ENCODE results near the gene XIRP2. TPM values are rescaled to one million over a fixed set of nuclear protein-coding genes. Genes with fewer than 3 reads are reported as not detected.

XIRP2 gene
- total and polyA plus RNA-seq, 2 of the 4 experiments (the other 2 are of a cell fraction): 0.05 to 0.18 TPM

DNA sequence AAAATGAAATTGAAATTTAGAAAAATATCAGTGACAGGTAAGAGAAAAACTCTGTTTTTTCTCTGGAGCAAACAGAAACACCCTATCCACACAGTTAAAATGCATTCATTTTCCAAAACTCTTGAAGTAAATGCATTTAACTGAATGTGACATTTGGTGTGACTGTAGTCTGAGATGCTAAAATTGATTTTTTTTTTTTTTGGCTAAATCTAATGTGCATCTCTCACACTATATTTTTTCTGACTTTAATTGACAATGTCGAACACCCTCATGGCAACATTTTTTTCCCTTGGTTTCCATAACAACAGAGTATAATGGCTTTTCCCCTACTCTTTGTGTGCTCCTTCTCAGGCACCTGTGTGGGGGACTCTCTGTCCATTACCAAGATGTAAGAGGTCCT, 366.4 kb downstream of the XIRP2 start:
- H4K91ac ChIP-seq (ENCODE audit: insufficient read depth, low read depth, low read length): no peak overlapping the region
- no peak overlapping the region for H4K5ac ChIP-seq (ENCODE audit: low read depth, low read length)
- H3K9me3 ChIP-seq (ENCODE audit: control insufficient read depth, insufficient read depth, low read length): no peaks in the 10 kb centered on the region
- WGBS, 2 experiments (ENCODE audit: extremely low coverage in 2 of 2, insufficient read length in 1 of 2): no CpG with 5 or more reads among the region's 1 CpG
- no peak overlapping the region for H3K4ac ChIP-seq (ENCODE audit: low read depth, low read length)
- no peak overlapping the region for H2BK120ac ChIP-seq (ENCODE audit: low read depth, low read length)
- no peak overlapping the region for H2BK5ac ChIP-seq (ENCODE audit: low read depth, low read length, poor library complexity, severe bottlenecking)
- no peak overlapping the region for H3K9ac ChIP-seq (ENCODE audit: low read depth, low read length)
- H3K9me1 ChIP-seq (ENCODE audit: insufficient read depth, low read length): no peaks in the 10 kb centered on the region
- TF ChIP-seq RCOR1 (IDR thresholded peaks at IDR 0.05; ENCODE audit: insufficient replicate concordance, low read length): no peak
- TF ChIP-seq RFX5 (IDR thresholded peaks at IDR 0.05; ENCODE audit: low read depth, low read length): no peak
- TF ChIP-seq CHD1 (IDR thresholded peaks at IDR 0.05; ENCODE audit: low read depth, low read length): no peak
- no peak for TF ChIP-seq FOS (IDR thresholded peaks at IDR 0.05; ENCODE audit: low read depth, low read length)
- TF ChIP-seq NFE2L2 (IDR thresholded peaks at IDR 0.05; ENCODE audit: low read depth, low read length): no peak
- TF ChIP-seq BHLHE40 (IDR thresholded peaks at IDR 0.05; ENCODE audit: low read depth, low read length): no peak
- no peak for TF ChIP-seq CEBPB (IDR thresholded peaks at IDR 0.05; ENCODE audit: low read depth, low read length)
- TF ChIP-seq MXI1 (IDR thresholded peaks at IDR 0.05; ENCODE audit: borderline replicate concordance, low read depth, low read length): no peak
- TF ChIP-seq, protein P1, sequence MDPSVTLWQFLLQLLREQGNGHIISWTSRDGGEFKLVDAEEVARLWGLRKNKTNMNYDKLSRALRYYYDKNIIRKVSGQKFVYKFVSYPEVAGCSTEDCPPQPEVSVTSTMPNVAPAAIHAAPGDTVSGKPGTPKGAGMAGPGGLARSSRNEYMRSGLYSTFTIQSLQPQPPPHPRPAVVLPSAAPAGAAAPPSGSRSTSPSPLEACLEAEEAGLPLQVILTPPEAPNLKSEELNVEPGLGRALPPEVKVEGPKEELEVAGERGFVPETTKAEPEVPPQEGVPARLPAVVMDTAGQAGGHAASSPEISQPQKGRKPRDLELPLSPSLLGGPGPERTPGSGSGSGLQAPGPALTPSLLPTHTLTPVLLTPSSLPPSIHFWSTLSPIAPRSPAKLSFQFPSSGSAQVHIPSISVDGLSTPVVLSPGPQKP (IDR thresholded peaks at IDR 0.05; ENCODE audit: borderline replicate concordance, low read depth, low read length): no peak
- TF ChIP-seq, protein P2, sequence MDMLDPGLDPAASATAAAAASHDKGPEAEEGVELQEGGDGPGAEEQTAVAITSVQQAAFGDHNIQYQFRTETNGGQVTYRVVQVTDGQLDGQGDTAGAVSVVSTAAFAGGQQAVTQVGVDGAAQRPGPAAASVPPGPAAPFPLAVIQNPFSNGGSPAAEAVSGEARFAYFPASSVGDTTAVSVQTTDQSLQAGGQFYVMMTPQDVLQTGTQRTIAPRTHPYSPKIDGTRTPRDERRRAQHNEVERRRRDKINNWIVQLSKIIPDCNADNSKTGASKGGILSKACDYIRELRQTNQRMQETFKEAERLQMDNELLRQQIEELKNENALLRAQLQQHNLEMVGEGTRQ (IDR thresholded peaks at IDR 0.05; ENCODE audit: low read depth, low read length): no peak
- TF ChIP-seq MAFK (IDR thresholded peaks at IDR 0.05; ENCODE audit: low read depth, low read length): no peak
- TF ChIP-seq SMC3 (IDR thresholded peaks at IDR 0.05; ENCODE audit: low read depth, low read length): no peak
- TF ChIP-seq POLR2A (IDR thresholded peaks at IDR 0.05; ENCODE audit: low read depth, low read length): no peak
- no peak for TF ChIP-seq RAD21 (IDR thresholded peaks at IDR 0.05; ENCODE audit: low read length)
- TF ChIP-seq, protein P3, sequence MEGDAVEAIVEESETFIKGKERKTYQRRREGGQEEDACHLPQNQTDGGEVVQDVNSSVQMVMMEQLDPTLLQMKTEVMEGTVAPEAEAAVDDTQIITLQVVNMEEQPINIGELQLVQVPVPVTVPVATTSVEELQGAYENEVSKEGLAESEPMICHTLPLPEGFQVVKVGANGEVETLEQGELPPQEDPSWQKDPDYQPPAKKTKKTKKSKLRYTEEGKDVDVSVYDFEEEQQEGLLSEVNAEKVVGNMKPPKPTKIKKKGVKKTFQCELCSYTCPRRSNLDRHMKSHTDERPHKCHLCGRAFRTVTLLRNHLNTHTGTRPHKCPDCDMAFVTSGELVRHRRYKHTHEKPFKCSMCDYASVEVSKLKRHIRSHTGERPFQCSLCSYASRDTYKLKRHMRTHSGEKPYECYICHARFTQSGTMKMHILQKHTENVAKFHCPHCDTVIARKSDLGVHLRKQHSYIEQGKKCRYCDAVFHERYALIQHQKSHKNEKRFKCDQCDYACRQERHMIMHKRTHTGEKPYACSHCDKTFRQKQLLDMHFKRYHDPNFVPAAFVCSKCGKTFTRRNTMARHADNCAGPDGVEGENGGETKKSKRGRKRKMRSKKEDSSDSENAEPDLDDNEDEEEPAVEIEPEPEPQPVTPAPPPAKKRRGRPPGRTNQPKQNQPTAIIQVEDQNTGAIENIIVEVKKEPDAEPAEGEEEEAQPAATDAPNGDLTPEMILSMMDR (conservative IDR thresholded peaks at IDR 0.05; ENCODE audit: low read depth, low read length): no peak
- TF ChIP-seq MAZ (IDR thresholded peaks at IDR 0.05; ENCODE audit: borderline replicate concordance, low read depth, low read length): no peak
- H3K79me1 ChIP-seq (ENCODE audit: low read depth in 1 of 2, low read length in 2 of 2): no peaks in the 10 kb centered on the region
- H3K4me3 ChIP-seq (ENCODE audit: insufficient read depth, low read depth, low read length): no peak overlapping the region
- H3K36me3 ChIP-seq (ENCODE audit: control insufficient read depth, insufficient read depth, low read length): no peaks in the 10 kb centered on the region
- BruUV-seq (replicated peaks): no TSS peak
- DNase-seq (no peak), ATAC-seq (ENCODE audit: low read depth) (no peak)
- H3K27me3 ChIP-seq (ENCODE audit: control insufficient read depth, insufficient read depth, low read length): no peaks in the 10 kb centered on the region; the same call in 1 of the 2 replicates
- H2AFZ ChIP-seq (replicated peaks; ENCODE audit: low read length, poor library complexity): no peak overlapping the region
- H3K27ac ChIP-seq (ENCODE audit: insufficient read depth, low read length): no peak overlapping the region
- intact Hi-C loops (cut with micrococcal nuclease) (no loop called here), dilution Hi-C loops (cut with HindIII; ENCODE audit: low sequenced_read_pairs, unreplicated experiment) (no loop called here), in situ Hi-C loops (cut with MboI; ENCODE audit: low sequenced_read_pairs) (no loop called here)
- H4K8ac ChIP-seq (ENCODE audit: low read depth in 2 of 2, low read length in 2 of 2): no peak overlapping the region
- H2BK20ac ChIP-seq (ENCODE audit: low read depth, low read length): no peak overlapping the region
- no peak overlapping the region for H3K14ac ChIP-seq (replicated peaks; ENCODE audit: low read depth, low read length)
- ChIA-PET CTCF (no interaction called here), POLR2A (ENCODE audit: unreplicated experiment) (no interaction called here)
- no peaks in the 10 kb centered on the region for H4K20me1 ChIP-seq (ENCODE audit: insufficient read depth, low read length)
- no peak overlapping the region for H2AK5ac ChIP-seq (ENCODE audit: low read depth, low read length)
- H3K4me1 ChIP-seq (ENCODE audit: control insufficient read depth, insufficient read depth, low read length): no peaks in the 10 kb centered on the region
- H3K4me2 ChIP-seq (ENCODE audit: low read depth, low read length): no peak overlapping the region
- H3K18ac ChIP-seq (ENCODE audit: low read depth, low read length): no peak overlapping the region
- no peak overlapping the region for H3K23ac ChIP-seq (ENCODE audit: low read depth, low read length)
- no peak overlapping the region for H2AK9ac ChIP-seq (replicated peaks; ENCODE audit: low read depth, low read length, poor library complexity)
- H3K56ac ChIP-seq (ENCODE audit: extremely low read depth, insufficient read depth, low read length): no peak overlapping the region
- H2BK15ac ChIP-seq (ENCODE audit: low read depth, low read length): no peak overlapping the region
